VCaP (cell line): ENCODE measurements around the gene LOC128125822.

Source experiments
- H3K27ac ChIP-seq: fragments of 450-650 bp; 2 replicates; pipeline ENCODE4 v1.5.1; 2017
- TF ChIP-seq, protein P1 (sequence below): fragments of 450-650 bp; conservative IDR thresholded peaks from 2 replicates; pipeline ENCODE4 v1.5.1; 2017; ENCODE audit warnings: mild to moderate bottlenecking, moderate library complexity

LOC128125822 gene

DNA sequence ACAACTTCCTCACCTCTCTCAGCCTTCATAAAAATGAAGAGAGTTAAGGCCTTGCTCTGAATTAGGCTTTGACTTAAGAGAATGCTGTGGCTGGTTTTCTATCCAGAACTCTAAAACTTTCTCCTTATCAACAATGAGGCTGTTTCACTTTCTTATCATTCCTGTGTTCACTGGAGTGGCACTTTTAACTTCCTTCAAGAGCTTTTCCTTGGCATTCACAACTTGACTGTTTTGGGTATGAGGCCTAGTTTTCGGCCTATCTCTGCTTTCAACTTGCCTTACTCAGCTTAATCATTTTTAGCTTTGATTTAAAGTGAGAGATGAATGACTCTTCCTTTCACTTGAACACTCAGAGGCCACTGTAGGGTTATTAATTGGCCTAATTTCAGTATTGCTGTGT, 4.3 kb upstream of the LOC128125822 start:
- H3K27ac ChIP-seq: no peak overlapping the region
- TF ChIP-seq, protein P1, sequence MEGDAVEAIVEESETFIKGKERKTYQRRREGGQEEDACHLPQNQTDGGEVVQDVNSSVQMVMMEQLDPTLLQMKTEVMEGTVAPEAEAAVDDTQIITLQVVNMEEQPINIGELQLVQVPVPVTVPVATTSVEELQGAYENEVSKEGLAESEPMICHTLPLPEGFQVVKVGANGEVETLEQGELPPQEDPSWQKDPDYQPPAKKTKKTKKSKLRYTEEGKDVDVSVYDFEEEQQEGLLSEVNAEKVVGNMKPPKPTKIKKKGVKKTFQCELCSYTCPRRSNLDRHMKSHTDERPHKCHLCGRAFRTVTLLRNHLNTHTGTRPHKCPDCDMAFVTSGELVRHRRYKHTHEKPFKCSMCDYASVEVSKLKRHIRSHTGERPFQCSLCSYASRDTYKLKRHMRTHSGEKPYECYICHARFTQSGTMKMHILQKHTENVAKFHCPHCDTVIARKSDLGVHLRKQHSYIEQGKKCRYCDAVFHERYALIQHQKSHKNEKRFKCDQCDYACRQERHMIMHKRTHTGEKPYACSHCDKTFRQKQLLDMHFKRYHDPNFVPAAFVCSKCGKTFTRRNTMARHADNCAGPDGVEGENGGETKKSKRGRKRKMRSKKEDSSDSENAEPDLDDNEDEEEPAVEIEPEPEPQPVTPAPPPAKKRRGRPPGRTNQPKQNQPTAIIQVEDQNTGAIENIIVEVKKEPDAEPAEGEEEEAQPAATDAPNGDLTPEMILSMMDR: no peak

DNA sequence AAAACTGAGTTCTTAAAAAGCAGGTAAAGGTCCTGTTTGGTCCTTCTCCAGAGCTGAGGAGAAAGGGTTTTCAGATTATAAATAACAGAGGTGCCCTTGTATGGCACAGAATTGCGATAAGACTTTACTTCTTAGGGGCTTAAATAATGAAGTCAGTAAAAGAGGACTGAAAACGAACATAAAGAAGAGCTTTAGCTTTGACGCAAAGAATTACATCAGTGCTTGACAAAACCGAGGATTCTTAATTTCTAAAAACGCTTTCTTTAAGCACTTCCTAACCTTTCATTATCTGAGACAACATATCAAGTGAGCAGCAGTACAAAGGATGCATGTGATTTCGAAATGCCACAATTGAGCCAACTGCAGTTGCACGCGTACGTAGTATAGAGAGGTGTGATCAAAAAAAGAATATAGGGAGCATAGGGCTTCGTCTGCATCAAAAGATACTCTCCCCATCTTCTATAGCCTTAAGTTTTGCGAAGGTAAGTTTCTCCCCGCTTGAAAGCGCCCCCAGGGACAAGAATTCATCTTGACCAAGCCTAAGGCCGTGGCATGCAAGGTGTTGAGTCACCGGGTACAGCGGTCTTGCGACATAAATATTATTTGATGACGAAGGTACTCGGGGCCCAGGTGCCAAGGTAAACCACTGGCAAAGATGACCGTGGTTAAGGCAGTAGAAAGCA, 778 bp upstream of the LOC128125822 start:
- H3K27ac ChIP-seq: peak overlapping the region; percentile 97
- TF ChIP-seq, protein P1: no peak

DNA sequence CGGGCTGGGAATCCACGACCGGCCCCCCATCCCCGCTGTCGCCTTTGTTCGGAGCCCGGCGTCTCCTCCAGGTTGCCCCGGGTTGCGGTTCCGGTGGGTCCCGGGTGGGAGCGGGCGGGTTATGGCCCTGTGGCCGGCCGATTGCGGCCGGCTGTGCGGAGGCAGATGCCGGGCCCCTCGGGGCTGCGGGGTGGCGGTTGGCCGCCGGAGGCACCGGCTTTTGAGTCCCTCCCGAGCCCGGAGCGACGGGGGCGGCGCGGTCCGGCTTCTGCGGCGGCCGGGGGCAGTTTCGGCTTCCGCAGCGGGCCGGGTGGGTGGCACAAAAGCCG, 431 bp downstream of the LOC128125822 start:
- TF ChIP-seq, protein P1: no peak

DNA sequence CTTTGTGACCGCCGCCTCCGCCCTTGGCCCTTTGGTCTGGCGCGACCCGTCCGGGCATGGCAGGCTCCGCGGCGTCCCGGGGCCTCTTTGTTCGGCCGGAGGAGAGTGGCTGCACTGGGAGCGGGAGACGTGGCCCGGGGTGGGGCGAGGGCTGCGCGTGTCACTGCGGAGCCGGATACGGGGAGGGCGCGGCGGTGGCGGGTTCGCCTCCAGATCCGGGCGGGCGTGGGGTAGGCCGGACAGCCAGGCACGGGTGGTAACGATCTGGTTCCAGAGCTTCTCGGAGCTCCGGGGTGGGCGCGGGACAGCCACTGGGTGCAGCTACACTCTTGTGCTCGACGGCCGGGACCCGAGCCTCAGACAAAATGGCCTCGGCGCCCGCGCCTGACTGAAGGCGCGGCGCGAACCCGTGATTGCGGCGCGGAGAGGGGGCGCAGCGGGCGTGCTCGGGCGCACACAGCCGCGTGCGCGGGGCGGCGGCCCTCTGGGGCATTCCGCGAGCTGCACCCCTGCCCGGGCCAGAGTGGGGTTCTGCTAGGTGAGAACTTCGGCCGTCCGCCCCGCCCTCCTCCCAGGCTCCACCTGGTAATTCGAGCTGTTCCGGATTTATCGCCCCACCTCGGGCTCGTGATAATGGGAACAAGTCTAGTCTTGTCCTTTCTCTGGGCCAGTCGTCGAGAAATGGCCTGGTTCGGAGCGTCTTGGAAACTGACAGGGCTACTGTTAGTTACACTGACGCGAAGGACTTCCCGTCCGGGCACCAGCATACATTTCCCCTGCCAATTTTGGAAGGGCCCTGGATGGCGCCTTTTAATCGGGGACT, 1.0 kb downstream of the LOC128125822 start:
- TF ChIP-seq, protein P1: no peak

More for the DNA sequence above, 431 bp downstream of the LOC128125822 start:
- peak overlapping the region; percentile 97 for H3K27ac ChIP-seq

DNA sequence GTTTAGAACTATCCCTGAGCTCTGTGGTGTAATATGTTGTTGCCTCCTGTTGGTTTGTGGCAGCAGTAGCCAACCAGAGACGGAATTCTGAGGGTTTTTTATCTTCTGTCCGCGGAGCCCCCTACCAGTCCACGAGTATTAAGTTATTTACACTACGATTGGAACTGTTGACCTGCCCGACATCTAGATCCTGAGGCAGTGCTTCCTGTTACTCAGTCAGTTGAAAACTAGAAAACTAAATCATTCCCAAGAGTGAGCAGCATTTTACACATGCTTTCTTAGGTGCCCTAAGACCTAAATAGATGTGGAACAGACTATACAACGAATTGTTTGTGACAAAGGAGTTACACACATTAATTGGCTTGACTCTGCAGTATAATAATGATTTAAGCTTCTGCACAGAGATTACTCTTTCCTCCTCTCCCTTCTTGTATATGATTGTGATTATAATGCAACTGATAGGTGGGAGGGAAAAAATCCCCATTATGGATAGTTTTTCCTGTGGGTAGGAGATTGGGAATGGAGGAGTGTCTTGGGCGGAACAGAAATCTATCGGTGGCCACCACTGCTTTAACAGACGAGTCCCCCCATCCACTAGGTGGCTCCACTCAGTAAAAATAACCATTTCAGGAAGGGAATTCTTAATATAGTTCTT, 1.7 kb downstream of the LOC128125822 start:
- TF ChIP-seq, protein P1: peak; percentile 73
- peak overlapping the region; percentile 97 for H3K27ac ChIP-seq

More for the DNA sequence above, 1.0 kb downstream of the LOC128125822 start:
- peak overlapping the region; percentile 97 for H3K27ac ChIP-seq

DNA sequence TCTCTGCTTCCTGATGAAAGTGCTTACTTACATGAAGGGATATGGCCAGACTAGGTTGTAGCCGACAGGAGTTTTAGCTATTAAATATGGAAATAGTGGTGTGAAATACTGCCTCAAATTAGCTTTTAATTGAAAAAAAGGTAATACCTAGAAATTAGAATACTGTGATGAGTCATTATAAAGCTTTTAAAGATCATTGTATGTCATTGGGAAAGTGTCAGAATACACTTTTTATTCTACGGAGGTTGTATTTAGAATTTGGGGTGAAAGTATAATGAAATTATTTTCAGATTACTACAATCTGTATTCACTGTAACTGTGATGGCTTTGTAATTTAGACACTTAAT, 2.2 kb downstream of the LOC128125822 start:
- H3K27ac ChIP-seq: peak overlapping the region; percentile 97
- TF ChIP-seq, protein P1: peak; percentile 13; the same call in 1 of the 2 replicates

DNA sequence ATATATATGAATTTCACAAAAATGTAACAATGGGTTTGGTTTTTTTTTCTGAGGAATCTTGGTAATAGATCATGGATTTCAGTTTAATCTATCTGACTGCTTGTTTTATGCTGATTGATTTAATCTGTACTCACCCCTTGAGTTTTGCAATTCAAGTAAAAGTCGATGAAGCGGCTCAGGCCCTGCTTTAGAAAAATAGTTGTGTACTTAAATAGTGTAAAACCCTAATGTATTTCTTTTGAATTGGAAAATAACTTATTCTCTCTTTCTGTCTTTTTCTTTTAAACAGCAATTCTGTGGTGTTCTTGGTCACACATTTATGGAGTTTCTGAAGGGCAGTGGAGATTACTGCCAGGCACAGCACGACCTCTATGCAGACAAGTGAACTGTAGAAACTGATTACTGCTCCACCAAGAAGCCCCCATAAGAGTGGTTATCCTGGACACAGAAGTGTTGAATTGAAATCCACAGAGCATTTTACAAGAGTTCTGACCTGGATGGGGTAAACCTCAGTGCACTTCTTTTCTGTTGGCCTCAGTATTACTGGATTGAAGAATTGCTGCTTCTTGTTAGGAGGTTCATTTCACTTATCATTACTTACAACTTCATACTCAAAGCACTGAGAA, 4.0 kb downstream of the LOC128125822 start:
- TF ChIP-seq, protein P1: no peak
- no peak overlapping the region for H3K27ac ChIP-seq
